HG03175 (cell line): ENCODE measurements around the gene CACNB4.

ENCODE experiments used
- ATAC-seq: cut with Tn5 transposase; IDR thresholded peaks from one replicate; pipeline ENCODE4 v1.9.1; 2021; ENCODE audit warnings: mild to moderate bottlenecking, moderate library complexity; ENCODE audit not compliant: unreplicated experiment

The CACNB4 gene

GRCh38 chr2:151872463-151872862 is 226.4 kb downstream of the CACNB4 start:
- ATAC-seq = no peak

- no peak for ATAC-seq
These were observed 229.6 kb downstream of the CACNB4 start for GRCh38 chr2:151869291-151869690.

GRCh38 chr2:151862700-151863099 is 236.1 kb downstream of the CACNB4 start:
- peak; percentile 99 for ATAC-seq

- ATAC-seq = no peak
These were observed 237.7 kb downstream of the CACNB4 start for GRCh38 chr2:151861174-151861573.

- no peak for ATAC-seq
These were observed 238.2 kb downstream of the CACNB4 start for GRCh38 chr2:151860613-151861146.

- ATAC-seq = no peak
These were observed 238.6 kb downstream of the CACNB4 start for GRCh38 chr2:151860210-151860609.

- ATAC-seq = no peak
These were observed 241.2 kb downstream of the CACNB4 start for GRCh38 chr2:151857650-151858049.

GRCh38 chr2:151855111-151855510 is 243.7 kb downstream of the CACNB4 start:
- no peak for ATAC-seq

- no peak for ATAC-seq
These were observed 245.6 kb downstream of the CACNB4 start for GRCh38 chr2:151853070-151853758.

- ATAC-seq = no peak
These were observed 246.4 kb downstream of the CACNB4 start for GRCh38 chr2:151852260-151853069.

- no peak for ATAC-seq
These were observed 247.1 kb downstream of the CACNB4 start for GRCh38 chr2:151851761-151852160.

- no peak for ATAC-seq
These were observed 249.3 kb downstream of the CACNB4 start for GRCh38 chr2:151849413-151850010.

- ATAC-seq = no peak
These were observed 253.0 kb downstream of the CACNB4 start for GRCh38 chr2:151845884-151846283.

GRCh38 chr2:151845481-151845880 is 253.4 kb downstream of the CACNB4 start:
- ATAC-seq = no peak

GRCh38 chr2:151844211-151844896 is 254.5 kb downstream of the CACNB4 start:
- no peak for ATAC-seq

GRCh38 chr2:151843691-151844061 is 255.2 kb downstream of the CACNB4 start:
- ATAC-seq = no peak

- ATAC-seq = no peak
These were observed 255.8 kb downstream of the CACNB4 start for GRCh38 chr2:151842830-151843690.

GRCh38 chr2:151841047-151841424 is 257.8 kb downstream of the CACNB4 start:
- ATAC-seq = no peak

GRCh38 chr2:151840216-151841046 is 258.4 kb downstream of the CACNB4 start:
- ATAC-seq = peak; percentile 99
